H9 (cell line): ENCODE results near the gene TSPYL2. TPM values are rescaled to one million over a fixed set of nuclear protein-coding genes. Genes with fewer than 3 reads are reported as not detected.

Source experiments
- DNase-seq: peaks from one replicate; pipeline ENCODE4 v3.0.0-alpha.2; 2017
- H2AFZ ChIP-seq: one replicate; pipeline ENCODE4 v1.6.1; 2013; ENCODE audit warnings: mild to moderate bottlenecking, low read length, control low read depth, moderate library complexity
- H2AK5ac ChIP-seq: 2 replicates; pipeline ENCODE4 v1.6.1; 2013; ENCODE audit warnings: low read length, control low read depth, mixed read lengths; ENCODE audit not compliant: insufficient read length
- H2BK120ac ChIP-seq: one replicate; pipeline ENCODE4 v1.6.1; 2013; ENCODE audit warnings: low read depth, mild to moderate bottlenecking, low read length, control low read depth, inconsistent platforms; ENCODE audit not compliant: poor library complexity, severe bottlenecking
- H2BK12ac ChIP-seq: 2 replicates; pipeline ENCODE4 v1.6.1; 2013; ENCODE audit warnings: low read length, control low read depth, mixed read lengths, low read depth; ENCODE audit not compliant: insufficient read length
- H2BK15ac ChIP-seq: 2 replicates; pipeline ENCODE4 v1.6.1; 2013; ENCODE audit warnings: low read depth, low read length, control low read depth
- H2BK20ac ChIP-seq: one replicate; pipeline ENCODE4 v1.6.1; 2013; ENCODE audit warnings: low read depth, mild to moderate bottlenecking, low read length, control low read depth, inconsistent platforms; ENCODE audit not compliant: poor library complexity, severe bottlenecking
- H2BK5ac ChIP-seq: 2 replicates; pipeline ENCODE4 v1.6.1; 2013; ENCODE audit warnings: low read length, control low read depth, mixed read lengths; ENCODE audit not compliant: insufficient read length
- H3K14ac ChIP-seq: 2 replicates; pipeline ENCODE4 v1.6.1; 2013; ENCODE audit warnings: low read length, control low read depth; ENCODE audit not compliant: insufficient read depth
- H3K18ac ChIP-seq: 2 replicates; pipeline ENCODE4 v1.6.1; 2013; ENCODE audit warnings: low read depth, mild to moderate bottlenecking, mixed read lengths, low read length, control low read depth; ENCODE audit not compliant: insufficient read length
- H3K23ac ChIP-seq: 2 replicates; pipeline ENCODE4 v1.6.1; 2013; ENCODE audit warnings: low read length, control low read depth, mixed read lengths, low read depth; ENCODE audit not compliant: insufficient read length
- H3K23me2 ChIP-seq: 2 replicates; pipeline ENCODE4 v1.6.1; 2013; ENCODE audit warnings: low read depth, mild to moderate bottlenecking, mixed read lengths, low read length, control low read depth; ENCODE audit not compliant: insufficient read length, poor library complexity, severe bottlenecking
- H3K27ac ChIP-seq: 2 replicates; pipeline ENCODE4 v1.5.1; 2013; ENCODE audit warnings: low read length, control low read depth, mixed read lengths, low read depth; ENCODE audit not compliant: insufficient read length
- H3K27me3 ChIP-seq: 2 replicates; pipeline ENCODE4 v1.6.1; 2013; ENCODE audit warnings: low read length, control low read depth, inconsistent platforms; ENCODE audit not compliant: insufficient read depth
- H3K4ac ChIP-seq: 2 replicates; pipeline ENCODE4 v1.6.1; 2013; ENCODE audit warnings: low read depth, mild to moderate bottlenecking, control low read depth, inconsistent platforms, low read length, moderate library complexity
- H3K4me1 ChIP-seq: 2 replicates; pipeline ENCODE4 v1.6.1; 2013; ENCODE audit warnings: low read length, control low read depth, inconsistent platforms; ENCODE audit not compliant: insufficient read depth
- H3K4me2 ChIP-seq: 2 replicates; pipeline ENCODE4 v1.6.1; 2013; ENCODE audit warnings: low read length, control low read depth, mixed read lengths; ENCODE audit not compliant: insufficient read length, insufficient read depth
- H3K56ac ChIP-seq: 2 replicates; pipeline ENCODE4 v1.6.1; 2013; ENCODE audit warnings: low read depth, mild to moderate bottlenecking, mixed read lengths, low read length, control low read depth; ENCODE audit not compliant: insufficient read length
- H3K79me1 ChIP-seq: 2 replicates; pipeline ENCODE4 v1.6.1; 2013; ENCODE audit warnings: low read depth, mild to moderate bottlenecking, moderate library complexity, low read length, control low read depth, inconsistent platforms; ENCODE audit not compliant: insufficient read depth, poor library complexity, severe bottlenecking
- H3K79me2 ChIP-seq: 2 replicates; pipeline ENCODE4 v1.6.1; 2013; ENCODE audit warnings: low read length, control low read depth, inconsistent platforms; ENCODE audit not compliant: insufficient read depth
- H3K9ac ChIP-seq: 2 replicates; pipeline ENCODE4 v1.6.1; 2013; ENCODE audit warnings: low read length, control low read depth, mixed read lengths; ENCODE audit not compliant: insufficient read length; ENCODE audit errors: extremely low read depth
- H3K9me3 ChIP-seq: one replicate; pipeline ENCODE4 v1.6.1; 2013; ENCODE audit warnings: low read depth, low read length, inconsistent platforms; ENCODE audit not compliant: control insufficient read depth
- H3T11ph ChIP-seq: one replicate; pipeline ENCODE4 v1.6.1; 2013; ENCODE audit warnings: mild to moderate bottlenecking, low read length, control low read depth, inconsistent platforms
- H4K20me1 ChIP-seq: one replicate; pipeline ENCODE4 v1.6.1; 2013; ENCODE audit not compliant: control insufficient read depth, insufficient read length, insufficient read depth
- H4K5ac ChIP-seq: 2 replicates; pipeline ENCODE4 v1.6.1; 2013; ENCODE audit warnings: low read depth, mild to moderate bottlenecking, mixed read lengths, low read length, control low read depth; ENCODE audit not compliant: insufficient read length
- H4K8ac ChIP-seq: replicated peaks from 2 replicates; pipeline ENCODE4 v1.6.1; 2013; ENCODE audit warnings: low read length, control low read depth, mixed read lengths, low read depth; ENCODE audit not compliant: insufficient read length
- H4K91ac ChIP-seq: 2 replicates; pipeline ENCODE4 v1.6.1; 2013; ENCODE audit warnings: low read depth, mild to moderate bottlenecking, moderate library complexity, mixed read lengths, low read length, control low read depth; ENCODE audit not compliant: insufficient read length
- H3K27ac Mint-ChIP-seq, 3 experiments: 2 replicates in 2 of 3; 3 replicates in 1 of 3; pipeline ENCODE4 v1.8.0; 2020 to 2021; ENCODE audit warnings: mixed read lengths in 3 of 3, mild to moderate bottlenecking in 1 of 3, moderate library complexity in 1 of 3
- H3K27me3 Mint-ChIP-seq: 2 replicates; pipeline ENCODE4 v1.8.0; 2021; ENCODE audit warnings: low read depth, mild to moderate bottlenecking, moderate library complexity, mixed read lengths
- H3K36me3 Mint-ChIP-seq, 3 experiments: 2 replicates in 2 of 3; 3 replicates in 1 of 3; pipeline ENCODE4 v1.8.0; 2020 to 2021; ENCODE audit warnings: low read depth in 3 of 3, mixed read lengths in 3 of 3; ENCODE audit not compliant: insufficient read depth in 1 of 3
- H3K4me1 Mint-ChIP-seq, 2 experiments: 2 replicates each; pipeline ENCODE4 v1.8.0; 2020; ENCODE audit warnings: mixed read lengths in 2 of 2
- H3K4me3 Mint-ChIP-seq, 2 experiments: 2 replicates in 1 of 2; 3 replicates in 1 of 2; pipeline ENCODE4 v1.8.0; 2020 to 2021; ENCODE audit warnings: mild to moderate bottlenecking in 2 of 2, mixed read lengths in 2 of 2, moderate library complexity in 1 of 2
- H3K9me3 Mint-ChIP-seq, 2 experiments: 2 replicates in 1 of 2; 3 replicates in 1 of 2; pipeline ENCODE4 v1.8.0; 2020; ENCODE audit warnings: mild to moderate bottlenecking in 2 of 2, mixed read lengths in 2 of 2, moderate library complexity in 1 of 2
- WGBS: extraction: QIAGEN DNeasy Blood & Tissue Kit; methylation state at CpG from one replicate; pipeline ENCODE4 v1.1.7; 2013; ENCODE audit warnings: missing lambda C conversion rate, low lambda C conversion rate, mixed read lengths; ENCODE audit not compliant: insufficient read length; ENCODE audit errors: extremely low coverage; 5-methylcytosine and 5-hydroxymethylcytosine counted together
- total RNA-seq: library from RNA; stranded (reverse); gene quantifications from 2 replicates; pipeline ENCODE4 v1.2.1, GENCODE V29; 2021
- TF ChIP-seq, protein P1 (sequence below): fragments of 200-600 bp; sonication (generic); conservative IDR thresholded peaks from 3 replicates; pipeline ENCODE4 v1.8.0; 2021; ENCODE audit warnings: antibody characterized with exemption, mild to moderate bottlenecking

Gene TSPYL2
- total RNA-seq, 1 experiment from 2014 or later: 24.6 TPM

DNA sequence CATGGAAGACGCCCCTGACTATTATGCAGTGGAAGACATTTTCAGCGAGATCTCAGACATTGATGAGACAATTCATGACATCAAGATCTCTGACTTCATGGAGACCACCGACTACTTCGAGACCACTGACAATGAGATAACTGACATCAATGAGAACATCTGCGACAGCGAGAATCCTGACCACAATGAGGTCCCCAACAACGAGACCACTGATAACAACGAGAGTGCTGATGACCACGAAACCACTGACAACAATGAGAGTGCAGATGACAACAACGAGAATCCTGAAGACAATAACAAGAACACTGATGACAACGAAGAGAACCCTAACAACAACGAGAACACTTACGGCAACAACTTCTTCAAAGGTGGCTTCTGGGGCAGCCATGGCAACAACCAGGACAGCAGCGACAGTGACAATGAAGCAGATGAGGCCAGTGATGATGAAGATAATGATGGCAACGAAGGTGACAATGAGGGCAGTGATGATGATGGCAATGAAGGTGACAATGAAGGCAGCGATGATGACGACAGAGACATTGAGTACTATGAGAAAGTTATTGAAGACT, 3.6 kb downstream of the TSPYL2 start:
- no peak overlapping the region for H2BK120ac ChIP-seq
- no peak overlapping the region for H3K23ac ChIP-seq
- no peaks in the 10 kb centered on the region for H4K20me1 ChIP-seq
- H2BK12ac ChIP-seq: no peak overlapping the region
- no peak overlapping the region for H2AFZ ChIP-seq
- no peak for DNase-seq
- H2BK5ac ChIP-seq: no peak overlapping the region
- no peak overlapping the region for H3K9ac ChIP-seq
- no peak overlapping the region for H2BK15ac ChIP-seq
- H4K5ac ChIP-seq: no peak overlapping the region
- no peak overlapping the region for H3K18ac ChIP-seq
- no peak overlapping the region for H3T11ph ChIP-seq
- H3K14ac ChIP-seq: no peak overlapping the region
- no peak overlapping the region for H2BK20ac ChIP-seq
- TF ChIP-seq, protein P1, sequence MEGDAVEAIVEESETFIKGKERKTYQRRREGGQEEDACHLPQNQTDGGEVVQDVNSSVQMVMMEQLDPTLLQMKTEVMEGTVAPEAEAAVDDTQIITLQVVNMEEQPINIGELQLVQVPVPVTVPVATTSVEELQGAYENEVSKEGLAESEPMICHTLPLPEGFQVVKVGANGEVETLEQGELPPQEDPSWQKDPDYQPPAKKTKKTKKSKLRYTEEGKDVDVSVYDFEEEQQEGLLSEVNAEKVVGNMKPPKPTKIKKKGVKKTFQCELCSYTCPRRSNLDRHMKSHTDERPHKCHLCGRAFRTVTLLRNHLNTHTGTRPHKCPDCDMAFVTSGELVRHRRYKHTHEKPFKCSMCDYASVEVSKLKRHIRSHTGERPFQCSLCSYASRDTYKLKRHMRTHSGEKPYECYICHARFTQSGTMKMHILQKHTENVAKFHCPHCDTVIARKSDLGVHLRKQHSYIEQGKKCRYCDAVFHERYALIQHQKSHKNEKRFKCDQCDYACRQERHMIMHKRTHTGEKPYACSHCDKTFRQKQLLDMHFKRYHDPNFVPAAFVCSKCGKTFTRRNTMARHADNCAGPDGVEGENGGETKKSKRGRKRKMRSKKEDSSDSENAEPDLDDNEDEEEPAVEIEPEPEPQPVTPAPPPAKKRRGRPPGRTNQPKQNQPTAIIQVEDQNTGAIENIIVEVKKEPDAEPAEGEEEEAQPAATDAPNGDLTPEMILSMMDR: no peak
- no peaks in the 10 kb centered on the region for H3K79me2 ChIP-seq
- H3K23me2 ChIP-seq: peaks cover 8% of the 10 kb centered on the region
- no peak overlapping the region for H4K8ac ChIP-seq
- 0 out of 2 replicates have a peak, but pooled peaks cover under 1% of the 10 kb centered on the region for H3K27me3 ChIP-seq
- Mint-ChIP-seq H3K27me3 (peaks cover 4% of the 10 kb centered on the region; the same call in 1 of the 2 replicates), H3K27ac (no peak overlapping the region), H3K4me1 (peaks cover 6 to 24% of the 10 kb centered on the region in 2 experiments), H3K4me3 (no peak overlapping the region; a peak in 1 of 5 replicates), H3K36me3 (peaks cover 36 to 49% (median 41%) of the 10 kb centered on the region in 3 experiments), H3K9me3 (peaks cover 74 to 82% of the 10 kb centered on the region in 2 experiments)
- no peak overlapping the region for H3K27ac ChIP-seq
- peaks cover 35% of the 10 kb centered on the region for H3K9me3 ChIP-seq
- H2AK5ac ChIP-seq: no peak overlapping the region
- no peaks in the 10 kb centered on the region for H3K4me1 ChIP-seq
- no peak overlapping the region for H3K56ac ChIP-seq
- no peak overlapping the region for H4K91ac ChIP-seq
- WGBS: no CpG with 5 or more reads among the region's 17 CpGs
- no peaks in the 10 kb centered on the region for H3K79me1 ChIP-seq
- H3K4me2 ChIP-seq: no peak overlapping the region
- H3K4ac ChIP-seq: no peak overlapping the region
